Uterus (tissue), 4 donors: ENCODE measurements around the gene TRIML1. TPM values are rescaled to one million over a fixed set of nuclear protein-coding genes. Genes with fewer than 3 reads are reported as not detected.

Experiments
- DNase-seq, 2 donors: peaks; one replicate each; pipeline ENCODE4 v3.0.0-alpha.2; 2019 to 2020
- H3K27ac ChIP-seq, 2 donors: fragments of 200-600 bp; sonication (generic); 1 replicate in 1 of 2; 2 replicates in 1 of 2; pipeline ENCODE4 v1.5.1; 2016 to 2018
- H3K27me3 ChIP-seq, 2 donors: fragments of 200-600 bp; sonication (generic); one replicate each; pipeline ENCODE4 v1.5.1; 2018 to 2019; ENCODE audit warnings: control low read depth in 1 of 2
- H3K36me3 ChIP-seq, 2 donors: fragments of 200-600 bp; sonication (generic); one replicate each; pipeline ENCODE4 v1.5.1; 2019; ENCODE audit warnings: control low read depth in 1 of 2
- H3K4me1 ChIP-seq, 2 donors: fragments of 200-600 bp; sonication (generic); one replicate each; pipeline ENCODE4 v1.5.1; 2018 to 2019; ENCODE audit warnings: control low read depth in 1 of 2
- H3K4me3 ChIP-seq, 2 donors: fragments of 200-600 bp; sonication (generic); 1 replicate in 1 of 2; 2 replicates in 1 of 2; pipeline ENCODE4 v1.5.1; 2018 to 2019; ENCODE audit warnings: mild to moderate bottlenecking in 1 of 2
- H3K9me3 ChIP-seq, 2 donors: fragments of 200-600 bp; sonication (generic); one replicate each; pipeline ENCODE4 v1.5.1; 2019; ENCODE audit warnings: control low read depth in 1 of 2
- CTCF ChIP-seq, 4 experiments: fragments of 200-600 bp in 2 of 4; fragments of 450-650 bp in 2 of 4; sonication (generic) in 2 of 4; IDR thresholded peaks; one replicate each; pipeline ENCODE4 v1.5.1; 2016 to 2019; ENCODE audit warnings: antibody characterized with exemption in 4 of 4, mild to moderate bottlenecking in 2 of 4, moderate library complexity in 1 of 4
- POLR2A ChIP-seq, 2 donors: fragments of 450-650 bp; IDR thresholded peaks; one replicate each; pipeline ENCODE4 v1.6.1; 2016; ENCODE audit warnings: antibody characterized with exemption in 2 of 2, mild to moderate bottlenecking in 1 of 2, moderate library complexity in 1 of 2
- intact Hi-C: fragments of 100-400 bp; cut with DNase I; formaldehyde crosslinking; loops from one replicate; pipeline ENCODE4 v1.15.1; 2023; ENCODE audit warnings: low total_unique reads
- total RNA-seq, 4 donors: library from RNA; depleted of rRNA in 3 of 4; stranded (reverse); fragments of >200 nt in 3 of 4; gene quantifications; one replicate each; pipeline versions ENCODE4 v1.1.0 to v1.2.4, GENCODE V29; 2014 to 2023
- donor health status: DM: yes; HTN: yes; CAD: no.

TRIML1 gene
- not detected for total RNA-seq

- H3K4me1 ChIP-seq, result no peaks in the 10 kb centered on the region
- DNase-seq, result no peak
- no peaks in the 10 kb centered on the region for H3K36me3 ChIP-seq
- TF ChIP-seq POLR2A (IDR thresholded peaks at IDR 0.05), result no peak
- no peak for TF ChIP-seq CTCF (IDR thresholded peaks at IDR 0.05)
- intact Hi-C loops, result no loop called here
- no peaks in the 10 kb centered on the region for H3K27me3 ChIP-seq
- H3K9me3 ChIP-seq, result no peaks in the 10 kb centered on the region
- H3K27ac ChIP-seq, result no peak within 1 kb of the TSS
- H3K4me3 ChIP-seq, result no peak within 1 kb of the TSS
These were observed at the start of gene TRIML1 for GRCh38 chr4:188139141-188139540. TRIML1 (plus strand) TSS chr4:188139441; CDS start chr4:188139559, 118 bp downstream.

GRCh38 chr4:188092824-188093223, 46.4 kb upstream of the TRIML1 start:
- intact Hi-C loops, result no loop called here
- H3K4me3 ChIP-seq, result no peak overlapping the region
- DNase-seq, result no peak
- no peaks in the 10 kb centered on the region for H3K27me3 ChIP-seq
- no peaks in the 10 kb centered on the region for H3K4me1 ChIP-seq
- H3K9me3 ChIP-seq, result no peaks in the 10 kb centered on the region
- no peaks in the 10 kb centered on the region for H3K36me3 ChIP-seq
- H3K27ac ChIP-seq, result no peak overlapping the region
- TF ChIP-seq POLR2A (IDR thresholded peaks at IDR 0.05) (no peak), CTCF (IDR thresholded peaks at IDR 0.05) (no peak)

- H3K4me3 ChIP-seq, result no peak overlapping the region
- intact Hi-C loops, result no loop called here
- DNase-seq, result no peak
- no peaks in the 10 kb centered on the region for H3K27me3 ChIP-seq
- H3K4me1 ChIP-seq, result no peaks in the 10 kb centered on the region
- no peaks in the 10 kb centered on the region for H3K36me3 ChIP-seq
- H3K9me3 ChIP-seq, result no peaks in the 10 kb centered on the region
- H3K27ac ChIP-seq, result no peak overlapping the region
- no peak for TF ChIP-seq CTCF (IDR thresholded peaks at IDR 0.05)
- TF ChIP-seq POLR2A (IDR thresholded peaks at IDR 0.05), result no peak
These were observed 32.8 kb upstream of the TRIML1 start for GRCh38 chr4:188106454-188106853.

GRCh38 chr4:188107931-188108843, 31.1 kb upstream of the TRIML1 start:
- intact Hi-C loops, result no loop called here
- Histone ChIP-seq H3K4me1 (no peaks in the 10 kb centered on the region), H3K9me3 (no peaks in the 10 kb centered on the region), H3K27ac (no peak overlapping the region), H3K27me3 (no peaks in the 10 kb centered on the region), H3K36me3 (no peaks in the 10 kb centered on the region), H3K4me3 (no peak overlapping the region)
- DNase-seq, result no peak
- TF ChIP-seq CTCF (IDR thresholded peaks at IDR 0.05), result no peak

GRCh38 chr4:188109157-188109755, 30.0 kb upstream of the TRIML1 start, which contains the start of gene TRIML2:
TRIML2 (minus strand) TSS chr4:188109603; CDS start chr4:188105368, 4,235 bp downstream.
- DNase-seq, result no peak
- Histone ChIP-seq H3K9me3 (no peaks in the 10 kb centered on the region), H3K4me3 (no peak within 1 kb of the TSS), H3K4me1 (no peaks in the 10 kb centered on the region), H3K27me3 (no peaks in the 10 kb centered on the region), H3K27ac (no peak within 1 kb of the TSS), H3K36me3 (no peaks in the 10 kb centered on the region)
- no peak for TF ChIP-seq CTCF (IDR thresholded peaks at IDR 0.05)
- no peak for TF ChIP-seq POLR2A (IDR thresholded peaks at IDR 0.05)
- intact Hi-C loops, result no loop called here
